Hepatocyte (in vitro differentiated cells): ENCODE measurements around the gene TSPAN16. TPM values are rescaled to one million over a fixed set of nuclear protein-coding genes. Genes with fewer than 3 reads are reported as not detected.
A peak's percentile ranks its signal among the peaks of the same experiment; 100 is the strongest.

Experiments used
- DNase-seq: peaks from one replicate; pipeline ENCODE4 v3.0.0-alpha.2; 2016; ENCODE audit warnings: low spot score
- H2AFZ ChIP-seq: fragments of 200-600 bp; sonication (generic); 2 replicates; pipeline ENCODE4 v1.6.0; 2016; ENCODE audit warnings: antibody characterized with exemption, mild to moderate bottlenecking
- H3K27ac ChIP-seq: fragments of 200-600 bp; sonication (generic); 2 replicates; pipeline ENCODE4 v1.5.1; 2016; ENCODE audit warnings: mild to moderate bottlenecking
- H3K27me3 ChIP-seq: fragments of 200-600 bp; sonication (generic); 2 replicates; pipeline ENCODE4 v1.6.1; 2016
- H3K36me3 ChIP-seq: fragments of 200-600 bp; sonication (generic); replicated peaks from 2 replicates; pipeline ENCODE4 v1.5.1; 2016; ENCODE audit warnings: low read depth; ENCODE audit not compliant: insufficient read depth
- H3K4me1 ChIP-seq: fragments of 200-600 bp; sonication (generic); 2 replicates; pipeline ENCODE4 v1.5.1; 2016; ENCODE audit warnings: mild to moderate bottlenecking, moderate library complexity; ENCODE audit not compliant: insufficient read depth
- H3K4me2 ChIP-seq: fragments of 200-600 bp; sonication (generic); 2 replicates; pipeline ENCODE4 v1.6.0; 2016
- H3K4me3 ChIP-seq: fragments of 200-600 bp; sonication (generic); 2 replicates; pipeline ENCODE4 v1.5.1; 2016; ENCODE audit warnings: mild to moderate bottlenecking
- H3K79me2 ChIP-seq: fragments of 200-600 bp; sonication (generic); 2 replicates; pipeline ENCODE4 v1.6.0; 2017; ENCODE audit warnings: mild to moderate bottlenecking
- H3K9me2 ChIP-seq: fragments of 200-600 bp; sonication (generic); replicated peaks from 2 replicates; pipeline ENCODE4 v1.6.0; 2017; ENCODE audit warnings: mild to moderate bottlenecking; ENCODE audit not compliant: insufficient read depth
- H3K9me3 ChIP-seq: fragments of 200-600 bp; sonication (generic); 2 replicates; pipeline ENCODE4 v1.5.1; 2016; ENCODE audit warnings: low read depth, mild to moderate bottlenecking
- H4K20me1 ChIP-seq: fragments of 200-600 bp; sonication (generic); 2 replicates; pipeline ENCODE4 v1.6.0; 2016; ENCODE audit warnings: mild to moderate bottlenecking; ENCODE audit not compliant: insufficient read depth, poor library complexity, severe bottlenecking
- CTCF ChIP-seq: fragments of 200-600 bp; sonication (generic); IDR thresholded peaks from 2 replicates; pipeline ENCODE4 v1.5.1; 2016; ENCODE audit warnings: antibody characterized with exemption, mild to moderate bottlenecking; ENCODE audit not compliant: poor library complexity
- EZH2 ChIP-seq: fragments of 200-600 bp; sonication (generic); IDR thresholded peaks from 2 replicates; pipeline ENCODE4 v1.6.1; 2016; ENCODE audit warnings: antibody characterized with exemption, mild to moderate bottlenecking, borderline replicate concordance
- EZH2phosphoT487 ChIP-seq: fragments of 200-600 bp; sonication (generic); IDR thresholded peaks from one replicate; pipeline ENCODE4 v1.6.1; 2018; ENCODE audit warnings: antibody characterized with exemption, mild to moderate bottlenecking, low read depth, moderate library complexity; ENCODE audit not compliant: unreplicated experiment, severe bottlenecking
- WGBS: methylation state at CpG from one replicate; pipeline ENCODE4 v1.1.6; 2016; ENCODE audit warnings: low lambda C conversion rate; ENCODE audit errors: missing lambda C conversion rate; 5-methylcytosine and 5-hydroxymethylcytosine counted together
- polyA plus RNA-seq: library from polyadenylated mRNA; unstranded; fragments of >200 nt; fragmentation: Nextera tagmentation; extraction: Ambion mirVana; gene quantifications from 2 replicates; pipeline ENCODE4 v1.2.1, GENCODE V29; 2016
- total RNA-seq: library from RNA; depleted of rRNA; stranded (reverse); fragments of >200 nt; gene quantifications from 2 replicates; pipeline ENCODE4 v1.2.3, GENCODE V29; 2014

TSPAN16 gene
- total and polyA plus RNA-seq, 2 experiments from 2014 or later: not detected

DNA sequence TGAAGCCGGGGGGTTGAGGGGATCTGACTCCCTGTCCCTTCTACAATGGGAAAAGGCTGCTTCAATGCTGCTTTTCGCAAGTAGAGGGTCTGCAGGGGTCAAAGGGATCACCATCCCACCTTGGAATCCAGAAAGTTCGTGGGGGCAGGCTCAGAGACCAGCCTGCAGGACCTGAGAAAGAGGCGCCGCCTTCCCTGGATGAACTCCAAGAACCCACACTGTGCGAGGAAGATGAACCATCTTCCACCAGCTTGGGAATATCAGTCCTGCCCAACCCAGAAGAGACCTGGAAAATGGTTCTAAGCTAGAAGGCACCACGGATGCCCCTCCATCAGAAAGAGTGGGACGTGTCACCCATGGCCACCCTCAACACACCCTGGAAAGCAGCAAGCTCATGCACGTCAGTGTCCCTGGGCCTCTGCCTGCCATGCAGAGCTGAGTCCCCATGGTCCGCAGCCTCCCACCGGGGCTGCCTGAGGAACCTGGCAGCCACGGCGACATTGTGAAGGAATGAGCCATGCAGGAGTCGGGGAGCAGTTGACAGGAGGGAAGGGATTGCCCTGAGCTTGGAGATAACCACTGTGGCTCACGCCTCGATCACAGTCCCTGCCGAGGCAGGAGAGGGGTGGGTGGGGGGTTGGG is 28.9 kb downstream of the TSPAN16 start:
- no peaks in the 10 kb centered on the region for H3K79me2 ChIP-seq
- H3K4me1 ChIP-seq: peaks cover 31% of the 10 kb centered on the region
- DNase-seq: no peak
- WGBS: 85% methylated on average over 17 of the region's 17 CpGs
- H3K27me3 ChIP-seq: no peaks in the 10 kb centered on the region
- no peak overlapping the region for H2AFZ ChIP-seq
- H3K9me2 ChIP-seq: no peaks in the 10 kb centered on the region
- no peaks in the 10 kb centered on the region for H3K9me3 ChIP-seq
- peak overlapping the region; percentile 65 for H3K4me2 ChIP-seq
- H3K27ac ChIP-seq: peak overlapping the region; percentile 81
- no peaks in the 10 kb centered on the region for H3K36me3 ChIP-seq
- no peaks in the 10 kb centered on the region for H4K20me1 ChIP-seq
- no peak overlapping the region for H3K4me3 ChIP-seq
- TF ChIP-seq CTCF (no peak), EZH2 (no peak), EZH2phosphoT487 (no peak)

DNA sequence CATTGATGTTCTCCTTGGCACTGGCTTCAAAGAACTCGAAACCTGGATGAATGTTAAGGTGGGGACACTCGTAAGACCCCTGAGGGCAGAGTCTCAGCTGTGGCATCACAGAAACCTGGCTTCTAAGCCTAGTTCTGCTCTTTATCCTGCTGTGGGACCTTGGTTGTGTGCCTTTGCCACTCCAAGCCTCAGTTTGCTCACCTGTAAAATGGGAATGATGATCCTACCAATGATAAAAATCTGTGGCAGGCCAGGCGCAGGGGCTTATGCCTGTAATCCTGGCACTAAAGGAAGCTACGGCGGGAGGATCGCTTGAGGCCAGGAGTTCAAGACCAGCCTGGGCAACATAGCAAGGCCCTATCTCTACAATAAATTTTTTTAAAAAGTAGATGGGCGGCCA is 29.6 kb downstream of the TSPAN16 start:
- Histone ChIP-seq H3K4me3 (no peak overlapping the region), H3K36me3 (no peaks in the 10 kb centered on the region), H4K20me1 (no peaks in the 10 kb centered on the region), H3K9me2 (no peaks in the 10 kb centered on the region), H3K79me2 (no peaks in the 10 kb centered on the region), H3K9me3 (no peaks in the 10 kb centered on the region), H2AFZ (no peak overlapping the region), H3K4me2 (no peak overlapping the region), H3K27me3 (no peaks in the 10 kb centered on the region), H3K27ac (no peak overlapping the region), H3K4me1 (peaks cover 31% of the 10 kb centered on the region)
- DNase-seq: no peak
- WGBS: 98% methylated on average over 7 of the region's 7 CpGs
- no peak for TF ChIP-seq EZH2
- no peak for TF ChIP-seq CTCF
- TF ChIP-seq EZH2phosphoT487: no peak

DNA sequence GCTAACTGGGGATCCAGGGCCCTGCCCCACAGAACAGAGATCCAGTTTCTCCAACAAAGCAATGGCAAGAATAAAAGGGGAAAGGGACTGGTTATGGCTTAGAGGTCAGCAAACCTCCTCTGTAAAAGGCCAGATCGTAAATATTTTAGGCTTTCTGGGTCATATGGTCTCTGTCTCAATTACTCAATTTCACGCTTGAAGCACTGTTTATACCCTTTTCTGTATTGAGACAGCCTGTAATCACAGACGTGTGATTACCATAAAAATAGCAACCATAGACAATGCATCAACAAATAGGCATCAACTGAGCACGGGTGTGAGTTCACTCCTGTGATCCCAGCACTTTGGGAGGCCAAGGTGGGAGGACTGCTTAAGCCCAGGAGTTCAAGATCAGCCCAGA is 34.2 kb downstream of the TSPAN16 start:
- no peak for DNase-seq
- H3K27me3 ChIP-seq: no peaks in the 10 kb centered on the region
- no peaks in the 10 kb centered on the region for H3K9me2 ChIP-seq
- H3K27ac ChIP-seq: no peak overlapping the region
- no peaks in the 10 kb centered on the region for H3K36me3 ChIP-seq
- H3K4me1 ChIP-seq: no peaks in the 10 kb centered on the region
- H2AFZ ChIP-seq: no peak overlapping the region
- no peak for TF ChIP-seq EZH2phosphoT487
- TF ChIP-seq EZH2: no peak
- TF ChIP-seq CTCF: no peak
- H3K4me3 ChIP-seq: no peak overlapping the region
- no peaks in the 10 kb centered on the region for H4K20me1 ChIP-seq
- no peaks in the 10 kb centered on the region for H3K9me3 ChIP-seq
- H3K4me2 ChIP-seq: no peak overlapping the region
- peaks cover 4% of the 10 kb centered on the region for H3K79me2 ChIP-seq
- WGBS: 79% methylated on average over 4 of the region's 4 CpGs

- H3K9me3 ChIP-seq: no peaks in the 10 kb centered on the region
- no peak overlapping the region for H3K27ac ChIP-seq
- H4K20me1 ChIP-seq: no peaks in the 10 kb centered on the region
- no peak overlapping the region for H3K4me2 ChIP-seq
- H3K4me1 ChIP-seq: no peaks in the 10 kb centered on the region
- peaks cover 17% of the 10 kb centered on the region for H3K79me2 ChIP-seq
- no peaks in the 10 kb centered on the region for H3K36me3 ChIP-seq
- no peaks in the 10 kb centered on the region for H3K27me3 ChIP-seq
- no peaks in the 10 kb centered on the region for H3K9me2 ChIP-seq
- H3K4me3 ChIP-seq: no peak overlapping the region
- no peak for DNase-seq
- TF ChIP-seq EZH2phosphoT487: no peak
- TF ChIP-seq CTCF: no peak
- no peak for TF ChIP-seq EZH2
- WGBS: 95% methylated on average over 4 of the region's 4 CpGs
- H2AFZ ChIP-seq: no peak overlapping the region
These were observed 35.5 kb downstream of the TSPAN16 start for GRCh38 chr19:11331502-11331901.
